Measurements from ENCODE around the gene RIT1.

RIT1 gene, protein sequence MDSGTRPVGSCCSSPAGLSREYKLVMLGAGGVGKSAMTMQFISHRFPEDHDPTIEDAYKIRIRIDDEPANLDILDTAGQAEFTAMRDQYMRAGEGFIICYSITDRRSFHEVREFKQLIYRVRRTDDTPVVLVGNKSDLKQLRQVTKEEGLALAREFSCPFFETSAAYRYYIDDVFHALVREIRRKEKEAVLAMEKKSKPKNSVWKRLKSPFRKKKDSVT

DNA sequence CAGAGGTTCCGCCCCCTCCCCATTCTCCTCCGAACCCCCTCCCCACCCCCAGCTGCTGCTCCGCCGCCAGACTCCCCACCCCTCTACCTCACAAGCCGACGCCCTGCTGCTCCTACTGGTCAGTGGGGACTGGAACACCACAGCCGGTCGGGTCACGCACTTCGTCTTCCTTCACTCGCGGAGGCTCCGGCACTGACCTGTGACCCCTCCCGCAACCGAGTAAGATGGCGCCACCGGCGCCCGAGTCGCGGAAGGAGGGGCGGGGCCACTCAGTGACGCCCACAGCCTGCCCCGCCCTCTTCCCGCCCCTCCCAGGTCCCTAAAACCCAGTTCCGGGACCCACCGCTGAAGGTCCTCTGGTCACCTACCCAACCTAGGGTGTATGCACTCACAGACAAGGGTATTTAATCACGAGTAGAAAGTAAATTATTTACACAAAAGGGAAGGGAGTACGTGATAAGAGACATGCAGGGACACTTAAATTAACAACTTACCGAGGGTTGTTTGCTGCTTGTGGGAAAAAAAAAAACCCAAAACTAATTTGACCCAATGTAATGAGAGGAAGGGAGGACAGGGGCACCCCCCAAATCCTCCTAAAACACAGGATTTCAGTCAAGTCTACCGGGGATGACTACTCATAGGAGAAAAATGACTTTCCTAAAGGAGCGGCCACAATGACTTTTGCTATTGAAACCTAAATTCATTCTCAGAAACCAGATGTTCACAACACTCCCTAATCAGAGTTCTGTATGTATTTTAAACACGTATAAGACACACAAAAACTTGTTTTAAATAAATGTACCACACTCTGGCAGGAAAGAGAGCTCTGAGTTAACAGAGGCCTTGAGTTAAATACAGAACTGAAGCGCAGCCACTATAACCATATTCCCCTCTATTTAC is at the start of gene RIT1:
Gene RIT1, minus strand, starts transcription at position 194 of the 900 bp plus-strand sequence. CDS start 588 bp downstream, outside the sequence.
- peak; percentile 43 for DNase-seq (ENCODE audit: low read depth)
- TF ChIP-seq, protein P1, sequence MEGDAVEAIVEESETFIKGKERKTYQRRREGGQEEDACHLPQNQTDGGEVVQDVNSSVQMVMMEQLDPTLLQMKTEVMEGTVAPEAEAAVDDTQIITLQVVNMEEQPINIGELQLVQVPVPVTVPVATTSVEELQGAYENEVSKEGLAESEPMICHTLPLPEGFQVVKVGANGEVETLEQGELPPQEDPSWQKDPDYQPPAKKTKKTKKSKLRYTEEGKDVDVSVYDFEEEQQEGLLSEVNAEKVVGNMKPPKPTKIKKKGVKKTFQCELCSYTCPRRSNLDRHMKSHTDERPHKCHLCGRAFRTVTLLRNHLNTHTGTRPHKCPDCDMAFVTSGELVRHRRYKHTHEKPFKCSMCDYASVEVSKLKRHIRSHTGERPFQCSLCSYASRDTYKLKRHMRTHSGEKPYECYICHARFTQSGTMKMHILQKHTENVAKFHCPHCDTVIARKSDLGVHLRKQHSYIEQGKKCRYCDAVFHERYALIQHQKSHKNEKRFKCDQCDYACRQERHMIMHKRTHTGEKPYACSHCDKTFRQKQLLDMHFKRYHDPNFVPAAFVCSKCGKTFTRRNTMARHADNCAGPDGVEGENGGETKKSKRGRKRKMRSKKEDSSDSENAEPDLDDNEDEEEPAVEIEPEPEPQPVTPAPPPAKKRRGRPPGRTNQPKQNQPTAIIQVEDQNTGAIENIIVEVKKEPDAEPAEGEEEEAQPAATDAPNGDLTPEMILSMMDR (IDR thresholded peaks at IDR 0.05; ENCODE audit: low read depth, low read length, missing control alignments), result no peak
- peak within 1 kb of the TSS; percentile 74 for H3K4me3 ChIP-seq (ENCODE audit: low read depth, low read length)

DNA sequence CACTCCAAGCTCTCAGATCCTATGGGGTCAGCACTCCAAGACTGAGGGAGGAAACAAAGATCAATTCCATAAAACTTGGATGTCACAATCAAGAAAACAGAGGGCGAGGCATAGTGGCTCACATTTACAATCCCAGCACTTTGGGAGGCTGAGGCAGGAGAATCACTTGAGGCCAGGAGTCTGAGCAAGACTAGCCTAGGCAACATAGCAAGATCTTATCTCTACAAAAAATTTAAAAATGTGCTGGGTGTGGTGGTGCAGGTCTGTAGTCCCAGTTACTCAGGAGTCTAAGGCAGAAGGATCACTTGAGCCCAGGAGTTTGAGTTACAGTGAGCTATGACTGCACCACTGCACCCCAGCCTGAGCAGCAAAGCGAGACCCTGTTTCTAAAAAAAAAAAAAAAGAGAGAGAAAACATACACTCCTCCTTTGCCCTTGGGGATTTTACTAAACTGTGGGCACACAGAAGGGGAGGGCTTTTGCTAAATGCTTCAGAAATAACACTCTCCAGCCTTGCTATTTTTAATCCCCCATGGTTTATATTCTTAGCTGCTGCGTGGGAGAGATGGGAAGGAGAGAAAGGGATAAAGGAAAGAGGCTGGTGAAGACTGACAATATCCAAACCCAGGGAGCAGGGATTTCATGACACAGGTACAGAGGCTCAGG is 49.1 kb upstream of the RIT1 start:
- TF ChIP-seq, protein P1 (IDR thresholded peaks at IDR 0.05; ENCODE audit: low read depth, low read length, missing control alignments), result no peak
- DNase-seq (ENCODE audit: low read depth), result no peak
- no peak overlapping the region for H3K4me3 ChIP-seq (ENCODE audit: low read depth, low read length)

DNA sequence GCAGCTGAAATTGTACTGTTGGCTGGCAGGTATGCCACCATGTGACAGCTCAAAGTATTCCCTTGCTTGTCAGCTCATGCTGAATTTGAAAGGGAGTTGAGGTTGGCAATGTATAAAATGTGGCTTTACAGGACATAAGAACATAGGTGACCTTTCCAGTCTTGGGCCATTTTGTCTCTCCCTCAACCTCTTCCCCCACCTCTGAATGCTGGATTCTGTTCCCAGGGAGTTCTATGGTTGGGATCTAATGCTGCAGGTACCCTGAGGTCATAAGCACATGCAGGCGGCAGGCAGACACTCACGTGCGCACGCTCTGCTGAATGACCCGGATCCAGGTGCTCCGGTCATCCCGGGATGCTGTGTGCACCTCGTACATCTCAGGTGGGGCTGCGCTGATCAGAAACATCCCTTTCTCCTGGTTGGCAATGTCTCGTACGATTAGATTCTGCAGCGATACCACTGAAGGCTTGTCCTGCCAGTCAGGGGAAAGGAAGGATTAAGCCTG is 46.3 kb upstream of the RIT1 start:
- DNase-seq (ENCODE audit: low read depth), result no peak
- TF ChIP-seq, protein P1 (IDR thresholded peaks at IDR 0.05; ENCODE audit: low read depth, low read length, missing control alignments), result no peak
- no peak overlapping the region for H3K4me3 ChIP-seq (ENCODE audit: low read depth, low read length)

- TF ChIP-seq, protein P1 (IDR thresholded peaks at IDR 0.05; ENCODE audit: low read depth, low read length, missing control alignments), result no peak
- no peak overlapping the region for H3K4me3 ChIP-seq (ENCODE audit: low read depth, low read length)
- no peak for DNase-seq (ENCODE audit: low read depth)
These were observed 43.5 kb upstream of the RIT1 start for GRCh38 chr1:155954645-155955044.

DNA sequence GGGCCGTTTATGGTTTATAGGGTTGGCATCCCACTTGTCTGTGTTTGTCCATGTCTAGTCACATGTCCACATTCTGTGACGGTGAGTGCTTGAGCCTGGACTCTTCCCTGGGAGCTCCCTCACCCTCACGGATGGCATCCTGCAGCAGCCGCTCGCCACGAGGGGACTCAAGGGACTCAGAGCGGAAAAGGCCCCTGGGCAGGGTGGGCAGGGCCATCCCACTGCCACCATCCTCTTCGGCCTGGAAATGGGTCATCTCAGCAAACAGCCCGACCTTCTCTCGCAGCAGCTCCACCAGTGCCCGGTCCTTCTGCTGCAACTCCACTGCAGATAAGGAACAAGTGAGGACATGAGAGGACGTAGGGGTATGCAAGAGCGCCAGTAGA is 41.3 kb upstream of the RIT1 start:
- no peak overlapping the region for H3K4me3 ChIP-seq (ENCODE audit: low read depth, low read length)
- no peak for DNase-seq (ENCODE audit: low read depth)
- TF ChIP-seq, protein P1 (IDR thresholded peaks at IDR 0.05; ENCODE audit: low read depth, low read length, missing control alignments), result no peak

GRCh38 chr1:155951753-155952504 is 40.8 kb upstream of the RIT1 start:
- TF ChIP-seq, protein P1 (IDR thresholded peaks at IDR 0.05; ENCODE audit: low read depth, low read length, missing control alignments), result no peak
- DNase-seq (ENCODE audit: low read depth), result no peak
- no peak overlapping the region for H3K4me3 ChIP-seq (ENCODE audit: low read depth, low read length)

Measured in GM12864 (cell line).